GM12875 (cell line): ENCODE results near the gene PSMD1.

Source experiments
- H3K4me3 ChIP-seq: one replicate; pipeline ENCODE4 v1.5.1; 2011; ENCODE audit warnings: low read depth, low read length, control low read depth
- CTCF ChIP-seq: IDR thresholded peaks from 2 replicates; pipeline ENCODE4 v1.5.1; 2011; ENCODE audit warnings: low read depth, mild to moderate bottlenecking, control low read depth, inconsistent platforms, low read length, moderate library complexity, borderline replicate concordance; ENCODE audit not compliant: insufficient read depth

The PSMD1 gene

GRCh38 chr2:231117148-231117547 is 60.5 kb downstream of the PSMD1 start:
- no peak for TF ChIP-seq CTCF
- no peak overlapping the region for H3K4me3 ChIP-seq

- no peak overlapping the region for H3K4me3 ChIP-seq
- TF ChIP-seq CTCF = no peak
Observed at GRCh38 chr2:231117922-231118613, 61.4 kb downstream of the PSMD1 start.

GRCh38 chr2:231118614-231118942 is 61.9 kb downstream of the PSMD1 start:
- H3K4me3 ChIP-seq = no peak overlapping the region
- no peak for TF ChIP-seq CTCF

GRCh38 chr2:231123362-231123898 is 66.8 kb downstream of the PSMD1 start:
- no peak for TF ChIP-seq CTCF
- H3K4me3 ChIP-seq = no peak overlapping the region

- TF ChIP-seq CTCF = no peak
- H3K4me3 ChIP-seq = no peak within 1 kb of the TSS
Observed at GRCh38 chr2:231124838-231125568, 68.3 kb downstream of the PSMD1 start, which contains the start of gene HTR2B. HTR2B (minus strand) TSS chr2:231125042; CDS start chr2:231123764, 1,278 bp downstream.

GRCh38 chr2:231126123-231126522 is 69.5 kb downstream of the PSMD1 start:
- TF ChIP-seq CTCF = no peak

GRCh38 chr2:231127480-231127879 is 70.8 kb downstream of the PSMD1 start:
- no peak overlapping the region for H3K4me3 ChIP-seq
- no peak for TF ChIP-seq CTCF

More at GRCh38 chr2:231126123-231126522, 69.5 kb downstream of the PSMD1 start:
- no peak overlapping the region for H3K4me3 ChIP-seq
